SK-N-SH (cell line): ENCODE measurements around the gene BCAS4.

Experiments used
- CTCF ChIP-seq: fragments of 200-600 bp; sonication (generic); IDR thresholded peaks from 2 replicates; pipeline ENCODE4 v1.6.1; 2017; ENCODE audit warnings: antibody characterized with exemption, mild to moderate bottlenecking, moderate library complexity
- EP300 ChIP-seq, 2 experiments: IDR thresholded peaks; 2 replicates each; pipeline versions ENCODE4 v1.4.0 to v1.6.1; 2012; ENCODE audit warnings: borderline replicate concordance in 1 of 2, low read depth in 1 of 2, low read length in 1 of 2
- EZH2phosphoT487 ChIP-seq: fragments of 200-600 bp; sonication (generic); IDR thresholded peaks from 2 replicates; pipeline ENCODE4 v1.6.1; 2017; ENCODE audit warnings: low read depth, mixed run types, mild to moderate bottlenecking, antibody characterized with exemption, moderate library complexity, borderline replicate concordance
- MAX ChIP-seq: IDR thresholded peaks from 2 replicates; pipeline ENCODE4 v1.4.0; 2012; ENCODE audit warnings: low read depth
- NFIC ChIP-seq: IDR thresholded peaks from 2 replicates; pipeline ENCODE4 v1.4.0; 2012; ENCODE audit warnings: borderline replicate concordance
- RXRA ChIP-seq: IDR thresholded peaks from 2 replicates; pipeline ENCODE4 v1.4.0; 2012; ENCODE audit warnings: low read depth, mild to moderate bottlenecking, borderline replicate concordance
- TEAD4 ChIP-seq: IDR thresholded peaks from 2 replicates; pipeline ENCODE4 v1.4.0; 2012; ENCODE audit warnings: mild to moderate bottlenecking, borderline replicate concordance; ENCODE audit not compliant: insufficient read depth
- USF2 ChIP-seq: fragments of 150-350 bp; IDR thresholded peaks from 2 replicates; pipeline ENCODE4 v1.6.1; 2017; ENCODE audit warnings: antibody characterized with exemption, low read length, low read depth, borderline replicate concordance

GRCh38 chr20:50874111-50874757, 79.4 kb downstream of the BCAS4 start:
- TF ChIP-seq TEAD4 (no peak), CTCF (no peak), USF2 (no peak), RXRA (no peak), EP300 (IDR thresholded peaks at IDR 0.05; ENCODE audit: borderline replicate concordance in 1 of 2, low read depth in 1 of 2, low read length in 1 of 2) (no peak), EZH2phosphoT487 (no peak), MAX (no peak), NFIC (no peak)
